Bronchial epithelial cell (primary cell): Measurements from ENCODE around the gene ECI1. TPM values are rescaled to one million over a fixed set of nuclear protein-coding genes. Genes with fewer than 3 reads are reported as not detected.

Experiments
- DNase-seq: peaks from one replicate; pipeline ENCODE4 v3.0.0-alpha.2; 2010; ENCODE audit warnings: low read depth
- FAIRE-seq: peaks from 2 replicates; lab custom pipeline; 2011; peaks lifted over from hg19 to GRCh38; lab: Jason Lieb, UNC
- H3K27me3 ChIP-seq: 2 replicates; pipeline ENCODE4 v1.5.1; 2011; ENCODE audit warnings: low read length; ENCODE audit not compliant: control insufficient read depth, insufficient read depth
- H3K36me3 ChIP-seq: 2 replicates; pipeline ENCODE4 v1.5.1; 2011; ENCODE audit warnings: low read length; ENCODE audit not compliant: control insufficient read depth, insufficient read depth
- H3K4me3 ChIP-seq: 2 replicates; pipeline ENCODE4 v1.5.1; 2011; ENCODE audit warnings: mild to moderate bottlenecking, low read depth, low read length, control low read depth
- total RNA-seq: library from RNA; depleted of rRNA; stranded (reverse); fragments of >200 nt; gene quantifications from 2 replicates; pipeline ENCODE4 v1.2.1, GENCODE V29; 2014
- TF ChIP-seq, protein P1 (sequence below): IDR thresholded peaks from 2 replicates; pipeline ENCODE4 v1.5.1; 2011; ENCODE audit warnings: mild to moderate bottlenecking, moderate library complexity, low read length, control low read depth, inconsistent platforms; ENCODE audit not compliant: insufficient read depth, severe bottlenecking

ECI1 gene
- total RNA-seq, 1 donor from 2014 or later = 140 TPM

- Histone ChIP-seq H3K4me3 (peak overlapping the region; percentile 95), H3K27me3 (no peaks in the 10 kb centered on the region), H3K36me3 (peaks cover 7% of the 10 kb centered on the region)
- FAIRE-seq (no peak), DNase-seq (peak; percentile 36)
- TF ChIP-seq, protein P1, sequence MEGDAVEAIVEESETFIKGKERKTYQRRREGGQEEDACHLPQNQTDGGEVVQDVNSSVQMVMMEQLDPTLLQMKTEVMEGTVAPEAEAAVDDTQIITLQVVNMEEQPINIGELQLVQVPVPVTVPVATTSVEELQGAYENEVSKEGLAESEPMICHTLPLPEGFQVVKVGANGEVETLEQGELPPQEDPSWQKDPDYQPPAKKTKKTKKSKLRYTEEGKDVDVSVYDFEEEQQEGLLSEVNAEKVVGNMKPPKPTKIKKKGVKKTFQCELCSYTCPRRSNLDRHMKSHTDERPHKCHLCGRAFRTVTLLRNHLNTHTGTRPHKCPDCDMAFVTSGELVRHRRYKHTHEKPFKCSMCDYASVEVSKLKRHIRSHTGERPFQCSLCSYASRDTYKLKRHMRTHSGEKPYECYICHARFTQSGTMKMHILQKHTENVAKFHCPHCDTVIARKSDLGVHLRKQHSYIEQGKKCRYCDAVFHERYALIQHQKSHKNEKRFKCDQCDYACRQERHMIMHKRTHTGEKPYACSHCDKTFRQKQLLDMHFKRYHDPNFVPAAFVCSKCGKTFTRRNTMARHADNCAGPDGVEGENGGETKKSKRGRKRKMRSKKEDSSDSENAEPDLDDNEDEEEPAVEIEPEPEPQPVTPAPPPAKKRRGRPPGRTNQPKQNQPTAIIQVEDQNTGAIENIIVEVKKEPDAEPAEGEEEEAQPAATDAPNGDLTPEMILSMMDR = peak; percentile 29
Observed at GRCh38 chr16:2223942-2224486, 27.4 kb downstream of the ECI1 start.

DNA sequence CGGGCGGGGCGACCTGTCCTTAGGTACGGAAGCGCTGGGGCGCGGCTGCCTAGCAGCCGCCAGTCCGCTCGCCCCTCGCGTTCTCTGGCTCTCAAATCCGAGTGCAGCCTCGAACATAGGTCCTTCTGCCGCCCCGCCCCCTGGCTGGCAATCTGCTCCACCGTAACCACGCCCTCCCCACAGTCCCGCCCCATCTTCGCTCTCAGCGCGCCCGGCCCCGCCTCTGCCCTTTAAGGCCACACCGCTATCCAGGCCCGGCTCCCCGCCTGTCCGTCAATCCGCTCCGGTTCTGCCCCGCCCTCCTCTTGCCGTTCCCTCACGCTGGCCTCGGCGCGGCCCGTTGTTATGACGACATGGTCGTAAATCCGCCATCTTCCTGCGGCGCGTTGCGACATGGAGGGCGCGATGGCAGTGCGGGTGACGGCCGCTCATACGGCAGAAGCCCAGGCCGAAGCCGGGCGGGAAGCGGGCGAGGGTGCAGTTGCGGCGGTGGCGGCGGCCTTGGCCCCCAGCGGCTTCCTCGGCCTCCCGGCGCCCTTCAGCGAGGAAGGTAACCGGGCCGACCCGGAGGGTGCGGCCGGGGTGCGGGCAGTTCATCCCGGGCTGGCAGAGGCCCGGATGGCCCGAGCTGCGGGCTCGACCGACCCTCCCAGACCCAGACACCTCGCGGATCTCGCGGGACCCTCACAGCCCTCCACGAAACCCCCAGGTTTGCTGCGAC lies 28.0 kb downstream of the ECI1 start, which contains the start of gene E4F1:
Gene E4F1 (plus strand): TSS at position 371 of the 721 bp plus-strand sequence. CDS start 23 bp downstream, at position 394.
- DNase-seq = peak; percentile 96
- peak within 1 kb of the TSS; percentile 95 for H3K4me3 ChIP-seq
- no peak for FAIRE-seq
- H3K27me3 ChIP-seq = no peaks in the 10 kb centered on the region
- peaks cover 4% of the 10 kb centered on the region for H3K36me3 ChIP-seq
- TF ChIP-seq, protein P1 = no peak

DNA sequence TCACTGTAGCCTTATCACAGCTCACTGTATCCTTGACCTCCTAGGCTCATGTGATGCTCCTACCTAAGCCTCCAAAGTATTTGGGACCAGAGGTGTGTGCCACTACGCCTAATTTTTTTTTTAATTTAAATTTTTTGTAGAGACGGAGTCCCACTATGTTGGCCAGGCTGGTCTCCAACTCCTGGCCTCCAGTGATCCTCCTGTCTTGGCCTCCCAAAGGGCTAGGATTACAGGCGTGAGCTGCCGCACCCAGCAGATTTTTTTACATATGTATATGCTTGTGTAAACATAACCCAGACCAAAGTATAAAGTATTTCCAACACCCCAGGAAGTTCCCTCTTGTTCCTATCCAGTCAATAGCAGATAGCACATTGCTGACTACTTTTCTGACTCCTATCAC lies 35.1 kb downstream of the ECI1 start:
- Histone ChIP-seq H3K27me3 (no peaks in the 10 kb centered on the region), H3K4me3 (no peak overlapping the region), H3K36me3 (peaks cover 3% of the 10 kb centered on the region)
- FAIRE-seq (no peak), DNase-seq (no peak)
- TF ChIP-seq, protein P1 = no peak

DNA sequence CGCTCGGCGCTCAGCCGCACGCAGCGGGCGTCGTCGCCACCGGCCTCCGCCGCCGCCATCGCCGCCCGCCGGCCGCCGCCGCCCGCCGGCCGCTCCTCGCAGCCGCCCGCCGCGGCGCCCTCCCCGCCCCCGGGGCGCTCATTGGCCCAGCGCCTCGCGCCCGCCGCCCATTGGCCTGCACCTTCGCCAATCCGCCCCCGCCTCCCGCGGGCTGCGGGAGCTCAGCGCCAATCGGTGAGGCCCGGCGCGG lies 36.7 kb downstream of the ECI1 start, which contains the start of gene PGP:
Gene PGP (minus strand): TSS at position 122 of the 250 bp plus-strand sequence. CDS start 63 bp downstream, at position 59.
- Histone ChIP-seq H3K27me3 (no peaks in the 10 kb centered on the region), H3K4me3 (peak within 1 kb of the TSS; percentile 75), H3K36me3 (peaks cover 5% of the 10 kb centered on the region)
- FAIRE-seq = no peak
- TF ChIP-seq, protein P1 = no peak
- no peak for DNase-seq

DNA sequence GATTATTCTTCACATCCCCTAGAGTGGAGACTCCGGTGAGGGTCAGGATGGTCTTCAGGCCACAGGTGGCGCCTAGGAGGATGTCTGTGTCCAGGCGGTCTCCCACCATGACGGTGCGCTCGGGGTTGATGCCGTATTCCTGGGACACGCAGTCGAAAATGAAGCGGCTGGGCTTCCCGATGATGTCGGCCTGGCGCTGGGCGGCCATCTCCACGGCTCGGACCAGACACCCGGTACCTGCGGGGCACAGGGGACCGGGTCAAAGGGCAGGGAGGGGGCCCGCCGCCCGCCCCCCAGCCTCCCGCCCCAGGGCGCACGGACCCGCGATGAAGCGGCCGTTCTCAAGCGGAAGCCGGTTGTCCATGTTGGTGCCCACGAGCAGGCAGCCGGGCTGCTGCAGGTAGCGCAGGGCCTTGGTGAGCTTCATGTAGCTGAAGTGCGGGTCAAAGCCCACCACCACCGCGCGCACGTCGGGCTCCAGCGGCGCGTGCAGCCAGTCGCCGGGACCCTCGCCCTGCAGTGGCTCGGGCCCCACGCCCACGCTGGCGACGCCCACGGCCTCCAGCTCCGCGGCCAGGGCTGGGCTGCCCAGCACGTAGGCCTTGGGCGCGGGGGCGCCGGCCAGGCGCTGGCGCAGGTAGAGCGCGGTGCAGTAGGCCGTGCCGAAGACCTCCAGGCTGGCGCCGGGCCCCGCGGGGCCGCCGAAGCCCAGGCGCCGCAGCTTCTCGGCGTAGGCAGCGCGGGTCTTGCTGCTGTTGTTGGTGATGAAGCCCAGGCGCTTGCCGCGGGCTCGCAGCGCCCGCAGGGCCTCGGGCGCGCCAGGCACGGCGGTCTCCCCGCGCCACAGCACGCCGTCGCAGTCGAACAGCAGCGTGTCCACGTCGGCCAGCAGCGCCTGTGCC lies 37.3 kb downstream of the ECI1 start:
- TF ChIP-seq, protein P1 = no peak
- Histone ChIP-seq H3K4me3 (peak overlapping the region; percentile 65), H3K27me3 (no peaks in the 10 kb centered on the region), H3K36me3 (peaks cover 6% of the 10 kb centered on the region)
- DNase-seq (no peak), FAIRE-seq (no peak)
